Fibroblast of lung (primary cell): Measurements from ENCODE around the gene ASTN2. TPM values are rescaled to one million over a fixed set of nuclear protein-coding genes. Genes with fewer than 3 reads are reported as not detected.

Experiments used
- DNase-seq, 2 donors: peaks; one replicate each; pipeline versions ENCODE4 v3.0.0 to v3.0.0-alpha.2; 2010; ENCODE audit warnings: low read depth in 2 of 2
- H2AFZ ChIP-seq: 2 replicates; pipeline ENCODE4 v1.5.1; 2012; ENCODE audit warnings: low read length, control low read depth, inconsistent platforms
- H3K27ac ChIP-seq: 2 replicates; pipeline ENCODE4 v1.5.1; 2011; ENCODE audit warnings: low read length, control low read depth; ENCODE audit not compliant: insufficient read depth
- H3K27me3 ChIP-seq: 2 replicates; pipeline ENCODE4 v1.5.1; 2011; ENCODE audit warnings: mild to moderate bottlenecking, low read length; ENCODE audit not compliant: control insufficient read depth, insufficient read depth
- H3K36me3 ChIP-seq: 2 replicates; pipeline ENCODE4 v1.5.1; 2011; ENCODE audit warnings: low read length; ENCODE audit not compliant: control insufficient read depth, insufficient read depth
- H3K4me1 ChIP-seq: 2 replicates; pipeline ENCODE4 v1.5.1; 2011; ENCODE audit warnings: low read length; ENCODE audit not compliant: control insufficient read depth, insufficient read depth; ENCODE audit errors: extremely low read depth
- H3K4me2 ChIP-seq: 2 replicates; pipeline ENCODE4 v1.5.1; 2011; ENCODE audit warnings: low read length, control low read depth; ENCODE audit not compliant: insufficient read depth; ENCODE audit errors: extremely low read depth
- H3K4me3 ChIP-seq, 4 experiments: fragments of 200-600 bp in 1 of 4; sonication (generic) in 1 of 4; replicated peaks in 1 of 4; 2 replicates each; pipeline ENCODE4 v1.5.1; 2011 to 2016; ENCODE audit warnings: low read length in 4 of 4, low read depth in 3 of 4, mild to moderate bottlenecking in 3 of 4, control low read depth in 2 of 4, inconsistent platforms in 1 of 4, mixed read lengths in 1 of 4; ENCODE audit not compliant: insufficient read depth in 1 of 4; ENCODE audit errors: control extremely low read depth in 1 of 4
- H3K79me2 ChIP-seq: 2 replicates; pipeline ENCODE4 v1.5.1; 2012; ENCODE audit warnings: mild to moderate bottlenecking, low read length, inconsistent platforms; ENCODE audit not compliant: control insufficient read depth, insufficient read depth
- H3K9ac ChIP-seq: 2 replicates; pipeline ENCODE4 v1.5.1; 2011; ENCODE audit warnings: mild to moderate bottlenecking, low read length, control low read depth; ENCODE audit not compliant: insufficient read depth
- H3K9me3 ChIP-seq: 2 replicates; pipeline ENCODE4 v1.5.1; 2012; ENCODE audit warnings: low read depth, low read length; ENCODE audit not compliant: control insufficient read depth, insufficient read depth
- H4K20me1 ChIP-seq: 2 replicates; pipeline ENCODE4 v1.5.1; 2011; ENCODE audit warnings: low read length; ENCODE audit not compliant: control insufficient read depth, insufficient read depth; ENCODE audit errors: extremely low read depth
- CTCF ChIP-seq, 2 donors: IDR thresholded peaks in 1 of 2; conservative IDR thresholded peaks in 1 of 2; 1 replicate in 1 of 2; 2 replicates in 1 of 2; pipeline ENCODE4 v1.5.1; 2011 to 2012; ENCODE audit warnings: low read length in 2 of 2, control low read depth in 1 of 2, inconsistent platforms in 1 of 2, low read depth in 1 of 2, mild to moderate bottlenecking in 1 of 2
- EZH2 ChIP-seq: IDR thresholded peaks from 2 replicates; pipeline ENCODE4 v1.5.1; 2012; ENCODE audit warnings: low read length, control low read depth, mild to moderate bottlenecking; ENCODE audit errors: missing control alignments
- polyA plus RNA-seq, 2 donors: library from polyadenylated mRNA; depleted of rRNA in 1 of 2; stranded (reverse) in 1 of 2; unstranded in 1 of 2; fragments of >200 nt; gene quantifications; 2 replicates each; pipeline ENCODE4 v1.2.1, GENCODE V29; 2011 to 2012; ENCODE audit warnings: missing spikeins in 1 of 2
- total RNA-seq: library from RNA; depleted of rRNA; stranded (reverse); fragments of >200 nt; gene quantifications from 2 replicates; pipeline ENCODE4 v1.2.1, GENCODE V29; 2014

ASTN2 gene
- total and polyA plus RNA-seq, 2 donors (not counting 1 experiment from before 2014, with no cell fraction given): 2.2 to 19.2 TPM

GRCh38 chr9:116502746-116503145 is 912.1 kb downstream of the ASTN2 start:
- H3K27ac ChIP-seq: no peak overlapping the region
- H2AFZ ChIP-seq: no peak overlapping the region
- TF ChIP-seq CTCF (conservative IDR thresholded peaks at IDR 0.05 in 1 of 2, IDR thresholded peaks at IDR 0.05 in 1 of 2; ENCODE audit: low read depth in 1 of 2, low read length in 2 of 2): no peak
- TF ChIP-seq EZH2: no peak
- H3K4me3 ChIP-seq: no peak overlapping the region
- no peaks in the 10 kb centered on the region for H3K9me3 ChIP-seq
- no peak overlapping the region for H3K4me2 ChIP-seq
- no peaks in the 10 kb centered on the region for H3K4me1 ChIP-seq
- H3K27me3 ChIP-seq: no peaks in the 10 kb centered on the region
- no peaks in the 10 kb centered on the region for H3K36me3 ChIP-seq
- H3K79me2 ChIP-seq: no peaks in the 10 kb centered on the region
- no peak for DNase-seq
- no peaks in the 10 kb centered on the region for H4K20me1 ChIP-seq
- no peak overlapping the region for H3K9ac ChIP-seq

GRCh38 chr9:116501871-116502270 is 913.0 kb downstream of the ASTN2 start:
- Histone ChIP-seq H3K4me2 (no peak overlapping the region), H3K9me3 (no peaks in the 10 kb centered on the region), H3K27me3 (no peaks in the 10 kb centered on the region), H2AFZ (no peak overlapping the region), H4K20me1 (no peaks in the 10 kb centered on the region), H3K4me3 (no peak overlapping the region), H3K4me1 (no peaks in the 10 kb centered on the region), H3K27ac (no peak overlapping the region), H3K9ac (no peak overlapping the region), H3K79me2 (no peaks in the 10 kb centered on the region), H3K36me3 (no peaks in the 10 kb centered on the region)
- DNase-seq: peak in 1 of 2 donors; percentile 64
- TF ChIP-seq EZH2 (no peak), CTCF (conservative IDR thresholded peaks at IDR 0.05 in 1 of 2, IDR thresholded peaks at IDR 0.05 in 1 of 2; ENCODE audit: low read depth in 1 of 2, low read length in 2 of 2) (no peak)

GRCh38 chr9:116499986-116500871 is 914.6 kb downstream of the ASTN2 start:
- H3K4me3 ChIP-seq: no peak overlapping the region
- no peaks in the 10 kb centered on the region for H4K20me1 ChIP-seq
- H3K4me2 ChIP-seq: no peak overlapping the region
- no peaks in the 10 kb centered on the region for H3K79me2 ChIP-seq
- no peak overlapping the region for H3K27ac ChIP-seq
- no peaks in the 10 kb centered on the region for H3K36me3 ChIP-seq
- peak; percentile 63 to 74 for DNase-seq
- H2AFZ ChIP-seq: no peak overlapping the region
- TF ChIP-seq CTCF (conservative IDR thresholded peaks at IDR 0.05 in 1 of 2, IDR thresholded peaks at IDR 0.05 in 1 of 2; ENCODE audit: low read depth in 1 of 2, low read length in 2 of 2) (no peak), EZH2 (no peak)
- no peaks in the 10 kb centered on the region for H3K27me3 ChIP-seq
- H3K9ac ChIP-seq: no peak overlapping the region
- H3K4me1 ChIP-seq: no peaks in the 10 kb centered on the region
- H3K9me3 ChIP-seq: no peaks in the 10 kb centered on the region
